NCI-H526 treated with DMSO at 0.1 percent for 48 hours (cell line): ENCODE measurements around the gene EPC1.

ENCODE experiments used
- DNase-seq: peaks from one replicate; lab custom pipeline; 2025; lab: John Stamatoyannopoulos, UW

The EPC1 gene

GRCh38 chr10:32337350-32337749 lies 9.6 kb downstream of the EPC1 start:
- DNase-seq: no peak

- no peak for DNase-seq
These were observed 13.1 kb downstream of the EPC1 start for GRCh38 chr10:32333849-32334248.

GRCh38 chr10:32332299-32332750 lies 14.6 kb downstream of the EPC1 start:
- DNase-seq: no peak

DNA sequence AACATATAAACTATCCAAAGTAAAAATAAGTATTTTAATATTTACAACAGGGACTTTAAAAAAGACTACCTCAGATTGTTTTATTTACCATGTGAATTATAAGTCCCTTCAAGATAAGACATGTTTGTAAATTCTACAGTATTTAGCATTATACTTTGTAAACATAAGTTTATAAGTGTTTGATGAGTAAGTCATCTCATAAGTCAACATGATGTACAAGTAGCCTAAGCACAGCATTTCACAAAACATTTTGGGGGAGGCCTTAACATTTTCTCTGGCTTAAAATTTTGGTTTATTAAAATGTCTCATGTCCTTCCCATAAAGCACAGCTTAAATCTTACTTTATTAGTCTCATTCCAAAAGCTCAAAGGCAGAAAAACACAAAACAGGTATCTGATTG lies 15.4 kb downstream of the EPC1 start:
- no peak for DNase-seq

GRCh38 chr10:32330214-32330613 lies 16.7 kb downstream of the EPC1 start:
- DNase-seq: no peak

GRCh38 chr10:32329061-32329460 lies 17.9 kb downstream of the EPC1 start:
- no peak for DNase-seq

DNA sequence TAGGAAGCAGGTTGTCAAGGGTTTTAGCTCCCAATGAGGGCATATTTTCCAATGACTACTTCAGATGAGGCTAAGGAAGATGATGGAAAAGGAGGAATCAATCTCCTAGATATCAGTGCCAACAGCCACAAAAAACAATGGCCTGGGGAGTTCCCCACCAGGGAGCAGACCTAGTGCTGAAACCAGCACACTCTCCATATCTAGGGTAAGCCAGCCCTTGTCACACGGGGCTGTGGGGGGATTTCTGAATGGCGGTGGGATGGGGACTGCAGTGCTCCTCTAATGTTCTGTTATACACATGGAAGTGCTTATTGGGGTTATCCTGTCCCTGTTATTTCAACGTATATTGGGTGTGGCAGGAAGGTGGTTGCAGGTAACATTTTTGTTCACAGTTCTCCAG lies 18.5 kb downstream of the EPC1 start:
- DNase-seq: no peak

DNA sequence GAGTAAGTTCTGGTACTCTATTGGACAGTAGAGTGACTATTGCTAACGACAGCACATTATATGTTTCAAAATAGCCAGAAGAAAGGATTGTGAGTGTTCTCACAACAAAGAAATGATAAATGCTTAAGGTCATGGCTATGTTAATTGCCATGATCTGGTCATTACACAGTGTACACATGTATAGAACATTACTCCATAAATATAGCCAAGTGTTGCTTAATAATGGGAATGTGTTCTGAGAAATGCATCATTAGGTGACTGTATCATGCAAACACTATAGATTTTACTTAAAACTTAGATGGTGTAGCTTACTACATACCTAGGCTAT lies 19.6 kb downstream of the EPC1 start:
- DNase-seq: no peak

GRCh38 chr10:32326680-32327363 lies 20.1 kb downstream of the EPC1 start:
- no peak for DNase-seq

GRCh38 chr10:32326119-32326518 lies 20.8 kb downstream of the EPC1 start:
- no peak for DNase-seq

GRCh38 chr10:32323051-32323450 lies 23.9 kb downstream of the EPC1 start:
- DNase-seq: no peak

- DNase-seq: no peak
These were observed 25.8 kb downstream of the EPC1 start for GRCh38 chr10:32321016-32321631.

GRCh38 chr10:32318476-32318896 lies 28.5 kb downstream of the EPC1 start:
- no peak for DNase-seq

DNA sequence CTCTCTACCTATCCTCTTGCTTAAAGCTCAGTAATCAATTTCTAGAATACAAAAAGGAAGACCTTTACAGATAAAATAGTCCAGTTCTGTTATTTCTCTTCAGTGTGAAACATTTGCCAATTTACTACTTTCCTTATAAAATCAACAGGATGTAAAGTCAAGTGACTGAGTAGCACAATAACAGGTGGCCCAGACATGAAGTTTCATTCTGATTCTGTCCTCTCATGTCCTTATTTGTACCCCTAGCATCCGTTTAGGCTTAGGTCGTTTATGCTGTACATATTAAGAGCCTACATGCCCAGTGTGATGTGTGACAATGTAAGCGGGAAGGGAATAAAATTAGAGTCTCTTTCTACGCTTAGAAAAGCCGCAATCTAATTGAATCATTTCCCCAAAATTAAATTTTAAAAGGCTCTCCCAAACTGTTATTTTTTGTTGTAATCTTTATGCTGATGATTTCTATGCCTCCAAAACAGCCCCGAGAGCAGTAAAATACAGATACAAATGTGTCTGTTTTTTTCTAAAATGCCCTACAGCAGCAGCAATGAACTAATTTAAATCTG lies 29.1 kb downstream of the EPC1 start:
- DNase-seq: no peak

DNA sequence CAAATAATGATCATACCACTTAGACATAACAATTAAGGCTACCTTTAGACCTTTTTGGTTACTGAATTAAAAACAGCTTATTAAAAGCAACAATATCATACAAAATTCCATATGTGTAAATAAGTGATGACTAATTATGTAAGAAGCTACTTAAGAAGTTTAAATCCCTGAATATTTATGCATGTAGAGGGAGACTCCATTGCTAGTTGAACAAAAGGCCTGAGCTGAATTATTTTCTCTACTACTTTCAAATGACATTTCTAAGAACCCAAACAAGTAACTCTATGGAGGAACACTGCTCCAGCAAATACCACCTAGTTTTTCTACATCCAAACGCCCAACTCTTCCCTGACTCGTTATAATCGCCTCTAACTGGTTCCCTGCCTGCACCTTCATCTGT lies 31.5 kb downstream of the EPC1 start:
- DNase-seq: no peak

- no peak for DNase-seq
These were observed 32.4 kb downstream of the EPC1 start for GRCh38 chr10:32314588-32314987.

DNA sequence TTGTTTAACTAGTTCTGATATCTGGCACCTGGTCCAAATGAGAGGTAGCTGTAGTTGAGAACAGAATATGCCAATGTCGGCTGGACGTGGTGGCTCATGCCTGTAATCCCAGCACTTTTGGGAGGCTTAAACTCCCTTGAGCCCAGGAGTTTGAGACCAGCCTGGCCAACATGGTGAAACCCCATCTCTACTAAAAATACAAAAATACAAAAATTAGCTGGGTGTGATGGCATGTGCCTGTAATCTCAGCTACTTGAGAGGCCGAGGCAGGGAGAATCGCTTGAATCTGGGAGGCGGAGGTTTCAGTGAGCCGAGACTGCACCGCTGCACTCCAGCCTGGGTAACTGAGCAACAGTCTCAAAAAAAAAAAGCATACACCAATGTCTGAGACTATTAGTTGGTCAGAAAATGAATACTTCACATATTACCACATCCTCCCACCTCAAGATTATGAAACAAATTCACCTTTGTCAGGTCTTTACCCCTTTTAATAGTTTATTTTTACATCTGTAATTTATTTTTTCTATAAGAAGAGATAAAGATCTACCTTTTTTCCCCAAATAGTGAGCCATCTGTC lies 38.8 kb downstream of the EPC1 start:
- DNase-seq: no peak

DNA sequence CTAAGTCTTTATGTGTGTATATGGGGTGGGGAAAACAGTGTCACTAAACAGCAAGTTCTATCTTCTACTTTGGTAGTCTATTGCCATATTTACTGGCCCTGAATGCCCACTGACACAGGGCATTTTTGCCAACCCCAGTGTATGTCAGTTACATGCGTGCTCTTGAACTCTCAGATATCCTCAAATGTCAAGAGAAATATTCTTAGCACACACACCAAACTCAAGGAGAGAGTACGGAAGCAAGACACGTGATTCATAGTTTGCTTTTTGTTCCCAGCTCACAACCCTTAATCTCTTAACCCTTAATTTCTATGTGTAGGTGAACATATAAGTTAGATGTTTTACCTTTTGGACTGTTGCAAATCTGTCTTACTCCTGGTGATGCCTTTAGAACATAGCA lies 39.3 kb downstream of the EPC1 start:
- no peak for DNase-seq

DNA sequence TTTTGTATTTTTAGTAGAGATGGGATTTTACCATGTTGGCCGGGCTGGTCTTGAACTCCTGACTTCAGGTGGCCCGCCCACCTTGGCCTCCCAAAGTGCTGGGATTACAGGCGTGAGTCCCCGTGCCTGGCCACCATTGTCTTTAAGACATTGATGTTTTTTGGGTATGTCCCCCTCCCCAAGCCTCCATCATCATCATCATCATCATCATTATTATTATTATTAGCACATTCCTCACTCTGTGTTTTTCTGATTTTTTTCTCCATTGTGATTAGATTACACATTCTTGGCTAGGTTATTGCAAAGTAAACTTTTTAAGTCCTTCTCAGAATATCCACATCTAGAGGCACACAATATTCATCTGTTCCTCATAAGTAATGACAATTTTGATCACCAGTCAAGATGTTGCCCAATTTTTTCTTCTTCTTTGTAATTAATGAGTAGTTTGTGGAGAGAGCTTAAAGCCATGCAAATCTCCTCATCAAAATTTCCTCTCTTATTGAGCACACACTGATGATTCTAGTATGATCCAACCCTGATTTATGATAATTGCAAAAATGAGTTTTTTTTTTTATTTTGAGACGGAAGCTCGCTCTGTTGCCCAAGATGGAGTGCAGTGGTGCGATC lies 47.5 kb downstream of the EPC1 start:
- no peak for DNase-seq

DNA sequence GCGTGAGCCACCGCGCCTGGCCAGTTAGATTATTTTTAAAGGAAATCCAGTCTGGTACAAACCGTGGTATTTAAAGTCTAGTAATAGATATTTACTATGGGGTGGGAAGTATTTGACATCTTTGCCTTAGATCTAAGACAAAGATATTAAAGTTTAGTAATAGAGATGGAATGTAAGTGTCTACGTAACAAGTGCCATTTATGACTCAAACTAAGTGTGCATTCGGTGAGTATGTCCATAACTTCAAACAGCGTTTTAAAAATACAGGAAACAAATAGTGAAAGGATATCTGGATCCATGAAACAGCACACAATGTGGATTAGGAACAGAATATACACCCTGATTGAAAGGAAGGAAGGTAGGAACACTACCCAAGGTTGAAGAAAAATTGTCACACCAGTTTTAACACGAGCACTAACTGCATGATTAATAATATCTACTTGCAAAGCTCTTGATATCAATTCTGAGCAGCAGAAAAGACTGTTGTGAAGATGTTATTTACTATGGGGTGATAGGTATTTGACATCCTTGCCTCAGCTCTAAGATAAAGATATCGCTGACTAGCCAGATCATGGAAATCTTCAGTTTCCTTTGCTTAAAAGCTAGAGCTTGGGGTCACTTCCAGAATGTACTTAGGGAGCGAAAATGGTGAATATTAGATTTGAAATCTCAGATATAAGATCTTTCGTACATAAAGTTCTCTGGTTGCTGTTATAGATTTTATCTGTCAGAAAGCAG lies 48.7 kb downstream of the EPC1 start:
- no peak for DNase-seq

GRCh38 chr10:32295027-32295426 lies 51.9 kb downstream of the EPC1 start:
- no peak for DNase-seq

DNA sequence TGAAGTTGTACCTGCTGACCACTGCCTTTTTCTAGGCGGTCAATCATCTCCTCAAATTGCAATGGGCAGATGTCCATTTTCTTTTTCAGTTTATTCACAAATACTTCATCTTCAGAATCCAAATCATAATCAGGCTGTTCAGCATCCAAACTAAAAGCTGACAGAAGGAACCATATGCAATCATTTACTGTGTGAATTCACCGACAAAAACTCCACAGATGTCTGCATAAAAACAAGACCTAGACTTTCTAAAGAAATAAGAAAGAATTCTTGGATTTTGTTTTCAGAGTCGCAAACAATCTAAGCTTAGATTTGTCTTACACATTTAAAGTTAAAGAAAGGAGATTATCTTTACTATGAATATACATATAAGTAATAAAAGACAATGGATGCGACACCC lies 53.4 kb downstream of the EPC1 start:
- no peak for DNase-seq
